Activated CD8-positive, alpha-beta T cell treated with anti-CD3 and anti-CD28 coated beads, Interleukin-2, amount 10 ng/mL, durations not matched to agents 7 days and 5 days (primary cell): ENCODE measurements around the gene UBL7. TPM values are rescaled to one million over a fixed set of nuclear protein-coding genes. Genes with fewer than 3 reads are reported as not detected.
"Not testable (repeated sequence)": the region's sequence is repeated elsewhere in the genome, so short reads cannot be mapped to it uniquely, and the experiment has no call there.

Experiments used
- ATAC-seq: fragments of 150-1000 bp; cut with Tn5 transposase; one replicate; pipeline ENCODE4 v1.10.0; 2021; ENCODE audit warnings: moderate library complexity
- CTCF ChIA-PET: fragments of 350-600 bp; sonication (Branson Sonifier 250); formaldehyde crosslinking; loops from one replicate; lab custom pipeline; 2021; ENCODE audit warnings: antibody characterized with exemption; lab: Charles Lee
- POLR2A ChIA-PET: fragments of 350-600 bp; sonication (Branson Sonifier 250); formaldehyde crosslinking; loops from one replicate; lab custom pipeline; 2021; ENCODE audit warnings: antibody characterized with exemption; lab: Charles Lee
- DNase-seq: peaks from one replicate; pipeline ENCODE4 v3.0.0-alpha.2; 2020
- H3K27ac Mint-ChIP-seq: one replicate; pipeline ENCODE4 v1.8.0; 2021; ENCODE audit warnings: mild to moderate bottlenecking, mixed read lengths
- H3K27me3 Mint-ChIP-seq: one replicate; pipeline ENCODE4 v1.8.0; 2021; ENCODE audit warnings: low read depth, mixed read lengths
- H3K36me3 Mint-ChIP-seq: one replicate; pipeline ENCODE4 v1.8.0; 2021; ENCODE audit warnings: low read depth, mixed read lengths
- H3K4me1 Mint-ChIP-seq: one replicate; pipeline ENCODE4 v1.8.0; 2021; ENCODE audit warnings: low read depth, mixed read lengths
- H3K4me3 Mint-ChIP-seq: one replicate; pipeline ENCODE4 v1.8.0; 2021; ENCODE audit warnings: mild to moderate bottlenecking, mixed read lengths
- H3K9me3 Mint-ChIP-seq: one replicate; pipeline ENCODE4 v1.8.0; 2022; ENCODE audit warnings: mixed read lengths; ENCODE audit not compliant: insufficient read depth
- total RNA-seq, 2 experiments: library from RNA; stranded (reverse); gene quantifications; one replicate each; pipeline ENCODE4 v1.2.3, GENCODE V29; 2021

The UBL7 gene
- total RNA-seq, 2 experiments from 2014 or later = 60.8 to 71.4 TPM

DNA sequence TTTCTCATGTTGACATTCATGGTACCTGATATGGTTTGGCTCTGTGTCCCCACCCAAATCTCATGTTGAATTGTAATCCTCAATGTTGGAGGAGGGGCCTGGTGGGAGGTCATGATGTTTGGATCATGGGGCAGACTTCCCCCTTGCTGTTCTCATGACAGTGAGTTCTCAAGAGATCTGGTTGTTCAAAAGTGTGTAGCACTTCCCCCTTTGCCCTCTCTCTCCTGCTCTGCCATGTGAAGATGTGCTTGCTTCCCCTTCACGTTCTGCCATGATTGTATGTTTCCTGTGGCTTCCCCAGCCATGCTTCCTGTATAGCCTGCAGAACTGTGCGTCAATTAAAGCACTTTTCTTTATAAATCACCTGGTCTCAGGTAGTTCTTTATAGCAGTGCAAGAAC is 3.3 kb upstream of the UBL7 start:
- H3K4me1 Mint-ChIP-seq = peaks cover 44% of the 10 kb centered on the region
- ChIA-PET POLR2A (no interaction called here), CTCF (interaction anchor here (0.6 to 1.4 kb wide), 5 partner anchors 9 to 78 kb away, joined by 3 to 7 read pairs (median 3); no protein-coding TSS in a partner anchor)
- peak overlapping the region; percentile 3 for H3K4me3 Mint-ChIP-seq
- ATAC-seq (no peak), DNase-seq (no peak)
- H3K27me3 Mint-ChIP-seq = no peaks in the 10 kb centered on the region
- peak overlapping the region; percentile 61 for H3K27ac Mint-ChIP-seq
- peaks cover 6% of the 10 kb centered on the region for H3K9me3 Mint-ChIP-seq
- H3K36me3 Mint-ChIP-seq = peaks cover 44% of the 10 kb centered on the region

DNA sequence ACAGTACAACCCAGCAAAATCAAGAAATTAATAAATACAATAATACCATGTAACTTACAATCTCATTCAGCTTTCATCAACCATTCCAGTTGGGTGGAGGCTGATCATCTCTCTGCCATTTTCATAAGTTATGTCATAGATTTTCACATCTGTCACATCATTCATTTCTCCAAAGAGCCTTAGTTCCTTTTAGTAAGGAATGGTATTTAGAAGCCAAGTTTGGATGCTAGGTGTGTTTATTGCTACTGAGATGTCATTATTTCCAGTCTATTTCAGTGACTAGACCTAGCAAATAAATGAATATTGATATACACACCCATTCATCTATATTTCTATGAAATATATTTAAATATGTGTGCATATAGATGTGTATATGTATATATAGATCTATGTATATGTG is 2.7 kb upstream of the UBL7 start:
- Mint-ChIP-seq H3K4me1 (peaks cover 49% of the 10 kb centered on the region), H3K4me3 (no peak overlapping the region), H3K9me3 (peaks cover 6% of the 10 kb centered on the region), H3K27ac (no peak overlapping the region), H3K36me3 (peaks cover 39% of the 10 kb centered on the region), H3K27me3 (no peaks in the 10 kb centered on the region)
- ChIA-PET CTCF (interaction anchor here (1.5 kb wide), 1 partner anchor 77 kb away, joined by 7 read pairs; the partner anchor contains the start of gene ARID3B), POLR2A (interaction anchor here (3.4 kb wide), 1 partner anchor 77 kb away, joined by 32 read pairs; the partner anchor contains the start of gene ARID3B)
- ATAC-seq (no peak), DNase-seq (no peak)

DNA sequence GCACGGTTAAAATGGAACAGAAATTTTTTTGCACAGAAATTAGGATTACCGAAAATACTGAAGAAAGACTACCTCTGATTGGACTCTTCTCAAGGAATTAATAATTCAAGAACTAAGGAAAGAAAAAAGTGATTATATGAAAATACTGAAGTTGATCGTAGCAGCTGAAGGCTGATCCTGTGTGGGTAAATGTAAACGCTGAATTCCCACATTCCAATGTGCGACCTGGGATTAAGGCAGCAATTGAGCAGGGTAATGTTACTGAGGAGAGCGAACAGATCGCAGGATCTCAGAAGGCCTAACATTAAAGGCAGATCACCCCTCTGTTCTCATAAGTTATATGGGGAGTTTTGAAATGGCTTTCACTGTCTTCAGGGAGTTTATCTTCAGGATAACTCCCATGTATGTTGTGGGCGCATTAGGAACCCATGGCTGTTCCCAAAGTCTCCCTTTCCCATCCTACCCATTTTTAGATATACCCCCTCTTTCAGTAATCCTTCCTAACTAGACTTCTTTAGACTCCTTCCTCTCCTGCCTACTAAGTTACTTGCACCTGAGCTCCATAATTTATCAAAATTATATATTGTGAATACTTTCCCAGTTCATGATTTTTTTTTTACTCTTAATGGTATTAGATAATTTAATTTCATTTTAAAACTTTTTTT is 1.0 kb upstream of the UBL7 start:
- peak overlapping the region; percentile 89 for H3K4me3 Mint-ChIP-seq
- ATAC-seq (no peak), DNase-seq (no peak)
- H3K36me3 Mint-ChIP-seq = peaks cover 39% of the 10 kb centered on the region
- H3K27ac Mint-ChIP-seq = peak overlapping the region; percentile 81
- ChIA-PET CTCF (interaction anchor here (0.6 to 2.4 kb wide), 9 partner anchors 13 to 319 kb away, joined by 3 to 10 read pairs (median 6); partner anchors contain the start of gene ARID3B), POLR2A (interaction anchor here (0.6 to 3.4 kb wide), 14 partner anchors 10 to 137 kb away, joined by 3 to 32 read pairs (median 6); partner anchors contain the start of genes ARID3B and SEMA7A)
- peaks cover 51% of the 10 kb centered on the region for H3K4me1 Mint-ChIP-seq
- H3K27me3 Mint-ChIP-seq = no peaks in the 10 kb centered on the region
- peaks cover 6% of the 10 kb centered on the region for H3K9me3 Mint-ChIP-seq

DNA sequence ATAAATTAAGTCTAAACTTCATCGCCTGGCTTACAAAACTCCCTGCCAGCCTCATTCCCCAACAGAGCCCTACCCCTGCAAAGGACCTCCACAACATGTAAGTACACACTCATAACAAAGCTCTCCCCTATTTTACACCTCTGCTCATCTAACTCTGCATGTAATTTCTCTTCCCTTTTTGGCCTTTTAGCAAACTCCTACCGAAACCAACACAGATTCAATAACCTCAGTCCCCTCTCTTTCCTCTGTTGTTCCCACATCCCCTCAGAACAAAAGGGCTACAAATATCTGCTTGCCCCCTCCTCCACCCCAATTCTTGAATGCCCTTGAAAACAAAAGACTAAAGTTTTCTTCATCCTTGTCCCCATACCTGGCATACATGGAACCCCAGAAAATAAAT is 662 bp downstream of the UBL7 start:
- Mint-ChIP-seq H3K9me3 (peaks cover 6% of the 10 kb centered on the region), H3K27me3 (no peaks in the 10 kb centered on the region), H3K4me1 (peaks cover 55% of the 10 kb centered on the region), H3K36me3 (peaks cover 40% of the 10 kb centered on the region), H3K27ac (peak overlapping the region; percentile 81), H3K4me3 (peak overlapping the region; percentile 89)
- POLR2A ChIA-PET = interaction anchor here (0.6 to 3.4 kb wide), 17 partner anchors 11 to 563 kb away, joined by 3 to 32 read pairs (median 4); partner anchors contain the start of genes ARID3B, PPCDC, SEMA7A and STOML1
- CTCF ChIA-PET = interaction anchor here (1.0 to 2.4 kb wide), 8 partner anchors 11 to 328 kb away, joined by 3 to 10 read pairs (median 6); no protein-coding TSS in a partner anchor
- ATAC-seq = no peak
- no peak for DNase-seq

DNA sequence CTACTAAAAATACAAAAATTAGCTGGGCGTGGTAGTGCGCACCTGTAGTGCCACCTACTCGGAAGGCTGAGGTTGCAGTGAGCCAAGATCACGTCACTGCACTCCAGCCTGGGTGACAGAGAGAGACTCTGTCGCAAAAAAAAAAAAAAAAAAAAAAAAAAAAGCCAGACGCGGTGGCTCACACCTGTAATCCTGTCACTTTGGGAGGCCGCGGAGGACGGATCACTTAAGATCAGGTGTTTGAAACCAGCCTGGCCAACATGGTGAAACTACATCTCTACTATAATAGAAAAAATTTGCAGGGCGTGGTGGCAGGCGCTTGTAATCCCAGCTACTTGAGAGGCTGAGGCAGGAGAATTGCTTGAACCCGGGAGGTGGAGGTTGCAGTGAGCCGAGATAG is 1.2 kb downstream of the UBL7 start:
- peaks cover 55% of the 10 kb centered on the region for H3K4me1 Mint-ChIP-seq
- H3K4me3 Mint-ChIP-seq = peak overlapping the region; percentile 89
- H3K36me3 Mint-ChIP-seq = peaks cover 41% of the 10 kb centered on the region
- not testable (repeated sequence) for H3K27ac Mint-ChIP-seq, H3K27me3 Mint-ChIP-seq, ATAC-seq, H3K9me3 Mint-ChIP-seq, DNase-seq
- POLR2A ChIA-PET = interaction anchor here (1.0 to 2.1 kb wide), 4 partner anchors 11 to 329 kb away, joined by 3 to 8 read pairs (median 4); no protein-coding TSS in a partner anchor
- CTCF ChIA-PET = interaction anchor here (1.0 to 2.4 kb wide), 2 partner anchors 11 to 57 kb away, joined by 3 to 10 read pairs; no protein-coding TSS in a partner anchor

DNA sequence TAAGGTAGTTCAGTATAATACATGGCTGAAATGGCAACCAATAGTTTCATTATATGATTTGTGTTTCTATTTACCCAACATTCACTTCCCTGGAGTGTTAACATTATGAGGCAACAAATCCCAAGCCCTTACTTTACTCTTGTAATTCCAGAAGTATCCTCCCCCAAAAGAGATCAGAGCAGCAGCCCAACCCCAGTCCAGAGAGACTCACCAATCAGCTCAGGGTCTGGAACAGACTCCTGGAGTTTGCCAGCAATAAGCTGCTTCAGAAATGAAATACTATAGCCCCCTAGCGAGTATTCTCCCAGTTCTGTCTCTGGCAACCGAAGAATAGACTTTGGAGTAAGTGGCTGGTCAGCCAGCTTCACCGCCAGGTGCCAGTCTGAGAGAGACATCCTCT is 2.5 kb downstream of the UBL7 start:
- H3K4me3 Mint-ChIP-seq = no peak overlapping the region
- ATAC-seq (no peak), DNase-seq (no peak)
- H3K4me1 Mint-ChIP-seq = peaks cover 57% of the 10 kb centered on the region
- ChIA-PET CTCF (no interaction called here), POLR2A (interaction anchor here (0.7 to 0.8 kb wide), 2 partner anchors 24 to 492 kb away, joined by 3 read pairs; partner anchors contain the start of gene SEMA7A)
- H3K9me3 Mint-ChIP-seq = no peaks in the 10 kb centered on the region
- no peaks in the 10 kb centered on the region for H3K27me3 Mint-ChIP-seq
- peaks cover 40% of the 10 kb centered on the region for H3K36me3 Mint-ChIP-seq
- H3K27ac Mint-ChIP-seq = no peak overlapping the region

DNA sequence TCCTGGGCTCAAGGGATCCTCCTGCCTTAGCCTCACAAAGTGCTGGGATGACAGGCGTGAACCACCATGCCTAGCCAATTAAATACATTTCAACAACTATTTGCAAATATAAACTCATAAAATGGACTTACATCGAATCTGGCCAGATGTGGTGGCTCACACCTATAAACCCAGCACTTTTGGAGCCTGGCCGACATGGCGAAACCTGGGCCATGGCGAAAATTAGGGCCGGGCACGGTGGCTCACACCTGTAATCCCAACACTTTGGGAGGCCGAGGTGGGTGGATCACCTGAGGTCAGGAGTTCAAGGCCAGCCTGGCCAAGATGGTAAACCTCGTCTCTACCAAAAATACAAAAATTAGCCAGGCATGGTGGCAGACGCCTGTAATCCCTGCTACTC is 3.9 kb downstream of the UBL7 start:
- H3K4me3 Mint-ChIP-seq, H3K27me3 Mint-ChIP-seq, ATAC-seq, H3K27ac Mint-ChIP-seq, H3K9me3 Mint-ChIP-seq, DNase-seq: not testable (repeated sequence)
- POLR2A ChIA-PET = interaction anchor here (0.8 kb wide), 1 partner anchor 84 kb away, joined by 3 read pairs; the partner anchor contains the start of gene ARID3B
- Mint-ChIP-seq H3K36me3 (peaks cover 41% of the 10 kb centered on the region), H3K4me1 (peaks cover 49% of the 10 kb centered on the region)
- CTCF ChIA-PET = interaction anchor here (1.0 to 1.2 kb wide), 2 partner anchors 32 to 84 kb away, joined by 5 to 7 read pairs; no protein-coding TSS in a partner anchor

DNA sequence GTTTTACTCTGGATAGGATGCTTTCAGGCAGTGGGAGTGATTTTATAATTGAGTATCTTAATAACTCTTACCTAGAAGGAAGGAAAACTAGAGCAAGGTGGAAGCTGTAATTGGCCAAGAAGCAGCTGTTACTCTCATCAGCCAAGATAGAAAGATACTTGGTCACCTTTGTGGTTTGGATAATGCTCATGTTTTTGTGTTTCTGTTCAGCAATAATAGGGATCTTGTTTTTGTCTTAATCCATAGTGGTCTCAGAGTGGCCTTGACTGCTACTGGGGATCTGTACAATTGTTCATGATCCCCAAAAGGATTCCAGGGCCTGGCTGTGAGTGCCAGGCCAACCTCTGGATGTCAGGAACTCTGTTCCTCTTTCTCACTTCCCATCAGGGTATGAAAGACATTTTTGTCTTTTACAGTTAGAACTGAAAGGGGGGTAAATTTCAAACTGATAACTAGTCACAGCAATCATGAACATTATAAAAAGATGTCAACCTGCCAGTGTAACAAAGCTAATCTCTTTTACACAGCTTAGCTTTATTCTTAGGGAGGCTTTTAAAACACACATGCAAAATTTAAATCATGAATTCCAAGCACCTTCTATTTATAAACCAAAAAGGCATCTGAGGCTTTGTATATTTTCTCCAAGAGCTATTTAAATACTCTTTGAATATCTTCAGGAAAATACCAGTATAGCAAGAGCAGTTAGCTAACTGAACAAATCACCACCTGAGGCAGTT is 6.0 kb downstream of the UBL7 start:
- Mint-ChIP-seq H3K9me3 (no peaks in the 10 kb centered on the region), H3K27me3 (no peaks in the 10 kb centered on the region), H3K36me3 (peaks cover 52% of the 10 kb centered on the region), H3K4me1 (peaks cover 44% of the 10 kb centered on the region), H3K27ac (peak overlapping the region; percentile 82), H3K4me3 (peak overlapping the region; percentile 25)
- ChIA-PET CTCF (interaction anchor here (1.0 to 3.9 kb wide), 10 partner anchors 16 to 91 kb away, joined by 3 to 22 read pairs (median 8); partner anchors contain the start of gene SEMA7A), POLR2A (no interaction called here)
- ATAC-seq (no peak), DNase-seq (no peak)

DNA sequence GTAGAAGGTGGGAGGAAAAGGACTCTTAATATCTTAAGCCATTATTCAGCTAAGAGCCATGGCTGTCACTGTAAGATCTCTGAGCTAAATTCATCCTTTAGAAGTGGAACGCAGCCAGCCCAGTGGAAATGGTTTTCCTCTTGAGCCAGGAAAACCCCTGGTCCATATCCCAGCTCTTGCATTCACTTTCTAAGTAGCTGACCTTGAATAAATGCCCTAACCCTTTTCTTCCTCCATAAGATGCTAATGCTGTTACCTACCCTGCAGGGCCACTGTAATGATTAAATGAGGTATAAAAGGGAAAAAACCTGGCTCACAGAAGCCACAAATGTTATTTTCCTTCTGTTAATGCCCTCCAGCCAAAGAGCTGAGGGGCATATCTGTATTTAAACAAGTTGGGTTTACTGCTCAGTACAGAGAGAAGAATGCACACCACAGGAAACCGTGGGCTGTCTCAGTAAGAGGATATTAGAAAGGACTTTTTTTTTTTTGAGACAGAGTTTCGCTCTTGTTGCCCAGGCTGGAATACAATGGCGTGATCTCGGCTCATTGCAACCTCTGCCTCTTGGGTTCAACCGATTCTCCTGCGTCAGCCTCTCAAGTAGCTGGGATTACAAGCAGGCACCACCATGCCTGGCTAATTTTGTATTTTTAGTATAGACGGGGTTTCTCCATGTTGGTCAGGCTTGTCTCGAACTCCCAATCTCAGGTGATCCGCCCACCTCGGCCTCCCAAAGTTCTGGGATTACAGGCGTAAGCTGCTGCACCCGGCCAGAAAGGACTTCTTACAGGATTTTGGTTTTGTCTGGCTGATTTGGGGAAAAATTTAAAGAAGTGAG is 6.8 kb downstream of the UBL7 start:
- Mint-ChIP-seq H3K4me1 (peaks cover 43% of the 10 kb centered on the region), H3K27ac (peak overlapping the region; percentile 82), H3K4me3 (peak overlapping the region; percentile 25), H3K27me3 (no peaks in the 10 kb centered on the region), H3K36me3 (peaks cover 58% of the 10 kb centered on the region), H3K9me3 (no peaks in the 10 kb centered on the region)
- ChIA-PET CTCF (interaction anchor here (0.5 to 3.9 kb wide), 13 partner anchors 13 to 487 kb away, joined by 3 to 22 read pairs (median 5); partner anchors contain the start of gene SEMA7A), POLR2A (no interaction called here)
- peak; percentile 90 for ATAC-seq
- DNase-seq = no peak

DNA sequence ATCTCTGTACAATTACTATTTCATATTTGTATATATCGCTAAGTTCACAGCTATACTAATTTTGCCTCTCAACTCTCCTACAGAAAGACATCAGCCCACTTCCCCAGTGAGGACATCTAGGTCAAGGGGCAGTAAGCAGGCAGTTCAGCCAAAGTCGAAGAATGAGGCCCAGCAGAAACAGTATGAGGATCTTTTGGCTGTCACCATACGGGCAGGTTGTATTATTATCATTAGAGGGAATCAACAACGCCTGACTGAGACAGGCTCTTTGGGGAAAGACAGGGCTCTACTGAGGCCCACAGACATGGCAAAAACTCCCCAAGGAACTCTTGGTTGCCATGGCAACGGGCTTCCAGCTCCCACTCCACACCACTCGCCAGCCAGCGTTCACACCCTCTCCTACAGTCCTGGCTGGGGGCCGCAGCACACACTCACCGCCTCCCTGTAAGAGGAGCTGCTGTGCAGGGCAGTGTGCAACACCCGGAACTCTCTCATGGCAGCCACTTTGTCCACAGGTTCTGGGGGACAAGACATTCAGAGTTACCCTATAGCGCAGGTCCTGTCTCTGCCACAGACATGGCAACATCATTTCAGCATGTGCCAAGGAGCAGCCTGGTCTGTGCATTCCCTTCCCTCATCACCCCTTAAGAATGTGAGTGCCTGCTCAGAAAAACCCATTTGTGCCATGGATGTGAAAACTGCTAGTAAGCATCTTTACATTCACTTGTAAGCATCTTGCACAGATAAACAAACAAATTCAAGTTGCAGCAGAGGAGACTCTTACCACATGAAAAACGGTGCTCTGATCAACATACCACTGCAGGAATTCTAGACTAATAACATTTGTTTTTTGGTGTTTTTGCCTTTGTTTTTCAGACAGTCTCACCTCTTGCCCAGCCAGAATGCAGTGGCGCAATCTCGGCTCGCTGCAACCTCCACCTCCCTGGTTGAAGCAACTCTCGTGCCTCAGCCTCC is 8.8 kb downstream of the UBL7 start:
- Mint-ChIP-seq H3K36me3 (peaks cover 66% of the 10 kb centered on the region), H3K27ac (no peak overlapping the region), H3K9me3 (no peaks in the 10 kb centered on the region), H3K4me3 (no peak overlapping the region), H3K27me3 (no peaks in the 10 kb centered on the region), H3K4me1 (peaks cover 36% of the 10 kb centered on the region)
- DNase-seq (no peak), ATAC-seq (no peak)
- ChIA-PET CTCF (interaction anchor here (1.1 to 3.9 kb wide), 5 partner anchors 13 to 78 kb away, joined by 3 to 22 read pairs (median 5); no protein-coding TSS in a partner anchor), POLR2A (interaction anchor here (0.6 kb wide), 1 partner anchor 116 kb away, joined by 3 read pairs; no protein-coding TSS in a partner anchor)
